H9 (cell line): ENCODE measurements around the gene RPS8. TPM values are rescaled to one million over a fixed set of nuclear protein-coding genes. Genes with fewer than 3 reads are reported as not detected.
A peak's percentile ranks its signal among the peaks of the same experiment; 100 is the strongest.

ENCODE experiments used
- DNase-seq: peaks from one replicate; pipeline ENCODE4 v3.0.0-alpha.2; 2017
- H2AFZ ChIP-seq: one replicate; pipeline ENCODE4 v1.6.1; 2013; ENCODE audit warnings: mild to moderate bottlenecking, low read length, control low read depth, moderate library complexity
- H2AK5ac ChIP-seq: 2 replicates; pipeline ENCODE4 v1.6.1; 2013; ENCODE audit warnings: low read length, control low read depth, mixed read lengths; ENCODE audit not compliant: insufficient read length
- H2BK120ac ChIP-seq: one replicate; pipeline ENCODE4 v1.6.1; 2013; ENCODE audit warnings: low read depth, mild to moderate bottlenecking, low read length, control low read depth, inconsistent platforms; ENCODE audit not compliant: poor library complexity, severe bottlenecking
- H2BK12ac ChIP-seq: 2 replicates; pipeline ENCODE4 v1.6.1; 2013; ENCODE audit warnings: low read length, control low read depth, mixed read lengths, low read depth; ENCODE audit not compliant: insufficient read length
- H2BK15ac ChIP-seq: 2 replicates; pipeline ENCODE4 v1.6.1; 2013; ENCODE audit warnings: low read depth, low read length, control low read depth
- H2BK20ac ChIP-seq: one replicate; pipeline ENCODE4 v1.6.1; 2013; ENCODE audit warnings: low read depth, mild to moderate bottlenecking, low read length, control low read depth, inconsistent platforms; ENCODE audit not compliant: poor library complexity, severe bottlenecking
- H2BK5ac ChIP-seq: 2 replicates; pipeline ENCODE4 v1.6.1; 2013; ENCODE audit warnings: low read length, control low read depth, mixed read lengths; ENCODE audit not compliant: insufficient read length
- H3K14ac ChIP-seq: 2 replicates; pipeline ENCODE4 v1.6.1; 2013; ENCODE audit warnings: low read length, control low read depth; ENCODE audit not compliant: insufficient read depth
- H3K18ac ChIP-seq: 2 replicates; pipeline ENCODE4 v1.6.1; 2013; ENCODE audit warnings: low read depth, mild to moderate bottlenecking, mixed read lengths, low read length, control low read depth; ENCODE audit not compliant: insufficient read length
- H3K23ac ChIP-seq: 2 replicates; pipeline ENCODE4 v1.6.1; 2013; ENCODE audit warnings: low read length, control low read depth, mixed read lengths, low read depth; ENCODE audit not compliant: insufficient read length
- H3K23me2 ChIP-seq: 2 replicates; pipeline ENCODE4 v1.6.1; 2013; ENCODE audit warnings: low read depth, mild to moderate bottlenecking, mixed read lengths, low read length, control low read depth; ENCODE audit not compliant: insufficient read length, poor library complexity, severe bottlenecking
- H3K27ac ChIP-seq: 2 replicates; pipeline ENCODE4 v1.5.1; 2013; ENCODE audit warnings: low read length, control low read depth, mixed read lengths, low read depth; ENCODE audit not compliant: insufficient read length
- H3K27me3 ChIP-seq: 2 replicates; pipeline ENCODE4 v1.6.1; 2013; ENCODE audit warnings: low read length, control low read depth, inconsistent platforms; ENCODE audit not compliant: insufficient read depth
- H3K4ac ChIP-seq: 2 replicates; pipeline ENCODE4 v1.6.1; 2013; ENCODE audit warnings: low read depth, mild to moderate bottlenecking, control low read depth, inconsistent platforms, low read length, moderate library complexity
- H3K4me1 ChIP-seq: 2 replicates; pipeline ENCODE4 v1.6.1; 2013; ENCODE audit warnings: low read length, control low read depth, inconsistent platforms; ENCODE audit not compliant: insufficient read depth
- H3K4me2 ChIP-seq: 2 replicates; pipeline ENCODE4 v1.6.1; 2013; ENCODE audit warnings: low read length, control low read depth, mixed read lengths; ENCODE audit not compliant: insufficient read length, insufficient read depth
- H3K56ac ChIP-seq: 2 replicates; pipeline ENCODE4 v1.6.1; 2013; ENCODE audit warnings: low read depth, mild to moderate bottlenecking, mixed read lengths, low read length, control low read depth; ENCODE audit not compliant: insufficient read length
- H3K79me1 ChIP-seq: 2 replicates; pipeline ENCODE4 v1.6.1; 2013; ENCODE audit warnings: low read depth, mild to moderate bottlenecking, moderate library complexity, low read length, control low read depth, inconsistent platforms; ENCODE audit not compliant: insufficient read depth, poor library complexity, severe bottlenecking
- H3K79me2 ChIP-seq: 2 replicates; pipeline ENCODE4 v1.6.1; 2013; ENCODE audit warnings: low read length, control low read depth, inconsistent platforms; ENCODE audit not compliant: insufficient read depth
- H3K9ac ChIP-seq: 2 replicates; pipeline ENCODE4 v1.6.1; 2013; ENCODE audit warnings: low read length, control low read depth, mixed read lengths; ENCODE audit not compliant: insufficient read length; ENCODE audit errors: extremely low read depth
- H3K9me3 ChIP-seq: one replicate; pipeline ENCODE4 v1.6.1; 2013; ENCODE audit warnings: low read depth, low read length, inconsistent platforms; ENCODE audit not compliant: control insufficient read depth
- H3T11ph ChIP-seq: one replicate; pipeline ENCODE4 v1.6.1; 2013; ENCODE audit warnings: mild to moderate bottlenecking, low read length, control low read depth, inconsistent platforms
- H4K20me1 ChIP-seq: one replicate; pipeline ENCODE4 v1.6.1; 2013; ENCODE audit not compliant: control insufficient read depth, insufficient read length, insufficient read depth
- H4K5ac ChIP-seq: 2 replicates; pipeline ENCODE4 v1.6.1; 2013; ENCODE audit warnings: low read depth, mild to moderate bottlenecking, mixed read lengths, low read length, control low read depth; ENCODE audit not compliant: insufficient read length
- H4K8ac ChIP-seq: replicated peaks from 2 replicates; pipeline ENCODE4 v1.6.1; 2013; ENCODE audit warnings: low read length, control low read depth, mixed read lengths, low read depth; ENCODE audit not compliant: insufficient read length
- H4K91ac ChIP-seq: 2 replicates; pipeline ENCODE4 v1.6.1; 2013; ENCODE audit warnings: low read depth, mild to moderate bottlenecking, moderate library complexity, mixed read lengths, low read length, control low read depth; ENCODE audit not compliant: insufficient read length
- H3K27ac Mint-ChIP-seq, 3 experiments: 2 replicates in 2 of 3; 3 replicates in 1 of 3; pipeline ENCODE4 v1.8.0; 2020 to 2021; ENCODE audit warnings: mixed read lengths in 3 of 3, mild to moderate bottlenecking in 1 of 3, moderate library complexity in 1 of 3
- H3K27me3 Mint-ChIP-seq: 2 replicates; pipeline ENCODE4 v1.8.0; 2021; ENCODE audit warnings: low read depth, mild to moderate bottlenecking, moderate library complexity, mixed read lengths
- H3K36me3 Mint-ChIP-seq, 3 experiments: 2 replicates in 2 of 3; 3 replicates in 1 of 3; pipeline ENCODE4 v1.8.0; 2020 to 2021; ENCODE audit warnings: low read depth in 3 of 3, mixed read lengths in 3 of 3; ENCODE audit not compliant: insufficient read depth in 1 of 3
- H3K4me1 Mint-ChIP-seq, 2 experiments: 2 replicates each; pipeline ENCODE4 v1.8.0; 2020; ENCODE audit warnings: mixed read lengths in 2 of 2
- H3K4me3 Mint-ChIP-seq, 2 experiments: 2 replicates in 1 of 2; 3 replicates in 1 of 2; pipeline ENCODE4 v1.8.0; 2020 to 2021; ENCODE audit warnings: mild to moderate bottlenecking in 2 of 2, mixed read lengths in 2 of 2, moderate library complexity in 1 of 2
- H3K9me3 Mint-ChIP-seq, 2 experiments: 2 replicates in 1 of 2; 3 replicates in 1 of 2; pipeline ENCODE4 v1.8.0; 2020; ENCODE audit warnings: mild to moderate bottlenecking in 2 of 2, mixed read lengths in 2 of 2, moderate library complexity in 1 of 2
- CTCF ChIP-seq: fragments of 200-600 bp; sonication (generic); conservative IDR thresholded peaks from 3 replicates; pipeline ENCODE4 v1.8.0; 2021; ENCODE audit warnings: antibody characterized with exemption, mild to moderate bottlenecking
- WGBS: extraction: QIAGEN DNeasy Blood & Tissue Kit; methylation state at CpG from one replicate; pipeline ENCODE4 v1.1.7; 2013; ENCODE audit warnings: missing lambda C conversion rate, low lambda C conversion rate, mixed read lengths; ENCODE audit not compliant: insufficient read length; ENCODE audit errors: extremely low coverage; 5-methylcytosine and 5-hydroxymethylcytosine counted together
- total RNA-seq: library from RNA; stranded (reverse); gene quantifications from 2 replicates; pipeline ENCODE4 v1.2.1, GENCODE V29; 2021

Gene RPS8
- total RNA-seq, 1 experiment from 2014 or later = 2,591 TPM

- Mint-ChIP-seq H3K27ac (no peak overlapping the region), H3K9me3 (no peaks in the 10 kb centered on the region; a peak in 1 of 5 replicates), H3K4me1 (peaks cover 0 to 6% of the 10 kb centered on the region in 2 experiments; a peak in 2 of 4 replicates), H3K4me3 (no peak overlapping the region), H3K27me3 (no peaks in the 10 kb centered on the region), H3K36me3 (peaks cover 42 to 80% (median 79%) of the 10 kb centered on the region in 3 experiments; a peak in 6 of 7 replicates)
- Histone ChIP-seq H3K79me1 (no peaks in the 10 kb centered on the region), H3K14ac (no peak overlapping the region), H2BK15ac (no peak overlapping the region), H2AK5ac (no peak overlapping the region), H2BK20ac (no peak overlapping the region), H3K18ac (no peak overlapping the region), H3K9ac (no peak overlapping the region), H3K4ac (no peak overlapping the region), H2BK12ac (no peak overlapping the region), H4K8ac (no peak overlapping the region), H3K79me2 (no peaks in the 10 kb centered on the region; the same call in 1 of the 2 replicates), H3K4me2 (no peak overlapping the region), H3K27me3 (no peaks in the 10 kb centered on the region), H4K5ac (no peak overlapping the region), H3K9me3 (no peaks in the 10 kb centered on the region), H3K56ac (no peak overlapping the region), H3T11ph (no peak overlapping the region), H3K27ac (no peak overlapping the region), H2AFZ (no peak overlapping the region), H3K4me1 (no peaks in the 10 kb centered on the region), H2BK5ac (no peak overlapping the region), H4K20me1 (no peaks in the 10 kb centered on the region), H3K23me2 (no peaks in the 10 kb centered on the region), H2BK120ac (no peak overlapping the region), H4K91ac (no peak overlapping the region), H3K23ac (no peak overlapping the region)
- TF ChIP-seq CTCF = peak; percentile 41; the same call in 2 of the 3 replicates
- no peak for DNase-seq
- WGBS = no CpG with 5 or more reads among the region's 3 CpGs
These were observed 27.5 kb upstream of the RPS8 start for GRCh38 chr1:44747878-44748277.
